KMS-11 (cell line): ENCODE results near the gene CMTM6.
"Not testable (repeated sequence)": the region's sequence is repeated elsewhere in the genome, so short reads cannot be mapped to it uniquely, and the experiment has no call there.

Experiments
- H2AFZ ChIP-seq: fragments of 200-600 bp; sonication (generic); 2 replicates; pipeline ENCODE4 v1.6.1; 2016; ENCODE audit warnings: antibody characterized with exemption, mixed run types, low read depth
- H3K27ac ChIP-seq: fragments of 200-600 bp; sonication (generic); 2 replicates; pipeline ENCODE4 v1.6.1; 2016; ENCODE audit warnings: mild to moderate bottlenecking, mixed run types
- H3K27me3 ChIP-seq: fragments of 200-600 bp; sonication (generic); 2 replicates; pipeline ENCODE4 v1.6.1; 2017; ENCODE audit warnings: mild to moderate bottlenecking, low read depth, mixed run types, moderate library complexity; ENCODE audit not compliant: insufficient read depth
- H3K36me3 ChIP-seq: fragments of 200-600 bp; sonication (generic); 2 replicates; pipeline ENCODE4 v1.6.1; 2017; ENCODE audit warnings: mild to moderate bottlenecking, mixed run types; ENCODE audit not compliant: insufficient read depth
- H3K4me1 ChIP-seq: fragments of 200-600 bp; sonication (generic); 2 replicates; pipeline ENCODE4 v1.6.1; 2016; ENCODE audit warnings: mild to moderate bottlenecking, low read depth, mixed run types; ENCODE audit not compliant: poor library complexity, severe bottlenecking
- H3K4me2 ChIP-seq: fragments of 200-600 bp; sonication (generic); 2 replicates; pipeline ENCODE4 v1.7.0; 2016; ENCODE audit warnings: mild to moderate bottlenecking, mixed run types
- H3K4me3 ChIP-seq: fragments of 200-600 bp; sonication (generic); IDR thresholded peaks from 2 replicates; pipeline ENCODE4 v1.6.1; 2017; ENCODE audit warnings: low read depth, low read length, mixed read lengths; ENCODE audit not compliant: insufficient read depth
- H3K79me2 ChIP-seq: fragments of 200-600 bp; sonication (generic); 2 replicates; pipeline ENCODE4 v1.6.1; 2016; ENCODE audit warnings: low read depth, mixed run types; ENCODE audit not compliant: insufficient read depth
- H3K9ac ChIP-seq: fragments of 200-600 bp; sonication (generic); 2 replicates; pipeline ENCODE4 v1.6.1; 2016; ENCODE audit warnings: mild to moderate bottlenecking, mixed run types
- H4K20me1 ChIP-seq: fragments of 200-600 bp; sonication (generic); 2 replicates; pipeline ENCODE4 v1.6.1; 2016; ENCODE audit warnings: mild to moderate bottlenecking, mixed run types; ENCODE audit not compliant: insufficient read depth
- CTCF ChIP-seq: fragments of 200-600 bp; sonication (generic); conservative IDR thresholded peaks from 2 replicates; pipeline ENCODE4 v1.6.1; 2017; ENCODE audit warnings: low read depth, mild to moderate bottlenecking, antibody characterized with exemption, low read length, moderate library complexity, mixed read lengths

Gene CMTM6

DNA sequence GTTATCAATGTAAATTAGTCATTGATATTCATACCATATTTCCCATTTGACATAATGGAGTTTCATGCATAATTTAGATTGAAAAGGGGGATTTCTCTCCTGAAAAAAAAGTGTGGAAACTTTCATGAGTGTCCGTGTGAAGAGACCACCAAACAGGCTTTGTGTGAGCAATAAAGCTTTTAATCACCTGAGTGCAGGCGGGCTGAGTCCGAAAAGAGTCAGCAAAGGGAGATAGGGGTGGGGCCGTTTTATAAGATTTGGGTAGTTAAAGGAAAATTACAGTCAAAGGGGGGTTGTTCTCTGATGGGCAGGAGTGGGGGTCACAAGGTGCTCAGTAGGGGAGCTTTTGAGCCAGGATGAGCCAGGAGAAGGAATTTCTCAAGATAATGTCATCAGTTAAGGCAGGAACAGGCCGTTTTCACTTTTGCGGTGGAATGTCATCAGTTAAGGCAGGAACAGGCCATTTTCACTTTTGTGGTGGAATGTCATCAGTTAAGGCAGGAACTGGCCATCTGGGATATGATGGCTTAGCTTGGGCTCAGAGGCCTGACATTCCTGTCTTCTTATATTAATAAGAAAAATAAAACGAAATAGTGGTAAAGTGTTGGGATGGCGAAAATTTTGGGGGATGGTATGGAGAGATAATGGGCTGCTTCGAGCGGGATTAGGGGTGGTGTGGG, 41.7 kb downstream of the CMTM6 start:
- H3K4me3 ChIP-seq, H4K20me1 ChIP-seq, H3K27me3 ChIP-seq, H2AFZ ChIP-seq, H3K79me2 ChIP-seq, H3K36me3 ChIP-seq, H3K9ac ChIP-seq: not testable (repeated sequence)
- Histone ChIP-seq H3K4me1 (peaks cover 29% of the 10 kb centered on the region), H3K27ac (peak overlapping the region; percentile 51; the same call in 1 of the 2 replicates), H3K4me2 (peak overlapping the region; percentile 56)

GRCh38 chr3:32460031-32460749, 42.5 kb downstream of the CMTM6 start:
- TF ChIP-seq CTCF = no peak
- no peaks in the 10 kb centered on the region for H3K27me3 ChIP-seq
- H3K9ac ChIP-seq = no peak overlapping the region; the same call in 1 of the 2 replicates
- peaks cover 29% of the 10 kb centered on the region for H3K4me1 ChIP-seq
- no peak overlapping the region for H2AFZ ChIP-seq
- no peak overlapping the region for H3K4me3 ChIP-seq
- H3K27ac ChIP-seq = peak overlapping the region; percentile 51
- H3K79me2 ChIP-seq = no peaks in the 10 kb centered on the region
- peak overlapping the region; percentile 56 for H3K4me2 ChIP-seq
- no peaks in the 10 kb centered on the region for H4K20me1 ChIP-seq
- H3K36me3 ChIP-seq = no peaks in the 10 kb centered on the region

GRCh38 chr3:32459450-32459849, 43.2 kb downstream of the CMTM6 start:
- H4K20me1 ChIP-seq = no peaks in the 10 kb centered on the region
- peak overlapping the region; percentile 56 for H3K4me2 ChIP-seq
- H3K4me1 ChIP-seq = peaks cover 29% of the 10 kb centered on the region
- H3K36me3 ChIP-seq = no peaks in the 10 kb centered on the region
- no peak overlapping the region for H3K4me3 ChIP-seq
- H2AFZ ChIP-seq = no peak overlapping the region
- H3K9ac ChIP-seq = no peak overlapping the region
- H3K27ac ChIP-seq = peak overlapping the region; percentile 51
- no peak for TF ChIP-seq CTCF
- H3K79me2 ChIP-seq = no peaks in the 10 kb centered on the region
- no peaks in the 10 kb centered on the region for H3K27me3 ChIP-seq

DNA sequence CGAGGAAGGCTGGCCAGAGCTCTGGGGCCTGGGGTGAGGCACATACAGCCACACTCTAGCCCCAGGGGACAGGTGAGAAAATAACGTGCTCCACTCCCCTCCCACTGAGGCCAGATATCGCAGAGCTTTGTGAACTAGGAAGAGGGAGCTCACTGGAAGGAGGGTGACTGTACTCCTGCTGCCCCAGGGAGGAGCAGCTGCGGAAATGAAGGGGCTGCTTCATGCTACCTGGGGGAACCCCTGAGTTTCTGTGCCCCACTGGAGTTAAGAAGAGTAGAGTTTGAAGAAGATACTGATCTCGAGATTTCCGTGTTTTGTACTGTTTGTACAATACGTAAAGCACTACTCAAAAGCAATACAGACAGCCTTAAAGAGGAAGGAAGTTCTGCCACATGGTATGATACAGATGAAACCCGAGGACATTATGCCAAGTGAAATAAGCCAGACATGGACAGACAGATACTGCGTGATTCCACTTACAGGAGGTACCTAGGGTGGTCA, 44.6 kb downstream of the CMTM6 start:
- Histone ChIP-seq H3K9ac (no peak overlapping the region), H3K36me3 (no peaks in the 10 kb centered on the region), H2AFZ (no peak overlapping the region), H4K20me1 (no peaks in the 10 kb centered on the region), H3K79me2 (no peaks in the 10 kb centered on the region), H3K4me3 (no peak overlapping the region), H3K4me1 (peaks cover 29% of the 10 kb centered on the region), H3K27ac (no peak overlapping the region), H3K4me2 (no peak overlapping the region), H3K27me3 (no peaks in the 10 kb centered on the region)
- no peak for TF ChIP-seq CTCF
